GM12864 (cell line): ENCODE measurements around the gene ALK.

Source experiments
- DNase-seq: peaks from one replicate; pipeline ENCODE4 v3.0.0-alpha.2; 2011; ENCODE audit warnings: low read depth
- H3K4me3 ChIP-seq: 2 replicates; pipeline ENCODE4 v1.5.1; 2011; ENCODE audit warnings: mild to moderate bottlenecking, low read depth, low read length, control low read depth
- CTCF ChIP-seq: IDR thresholded peaks from 2 replicates; pipeline ENCODE4 v1.5.1; 2011; ENCODE audit warnings: low read depth, mild to moderate bottlenecking, moderate library complexity, low read length, control low read depth, inconsistent platforms; ENCODE audit errors: missing control alignments

Gene ALK

GRCh38 chr2:29591600-29591999 lies 329.8 kb downstream of the ALK start:
- no peak overlapping the region for H3K4me3 ChIP-seq
- DNase-seq, result no peak
- no peak for TF ChIP-seq CTCF

- H3K4me3 ChIP-seq, result no peak overlapping the region
- TF ChIP-seq CTCF, result no peak
- no peak for DNase-seq
These were observed 331.2 kb downstream of the ALK start for GRCh38 chr2:29590211-29590610.

GRCh38 chr2:29589440-29590103 lies 331.8 kb downstream of the ALK start:
- TF ChIP-seq CTCF, result no peak
- no peak overlapping the region for H3K4me3 ChIP-seq
- no peak for DNase-seq

- no peak for TF ChIP-seq CTCF
- no peak overlapping the region for H3K4me3 ChIP-seq
These were observed 333.8 kb downstream of the ALK start for GRCh38 chr2:29587402-29588190.

GRCh38 chr2:29586919-29587318 lies 334.5 kb downstream of the ALK start:
- no peak for TF ChIP-seq CTCF
- no peak for DNase-seq
- H3K4me3 ChIP-seq, result no peak overlapping the region

More at GRCh38 chr2:29587402-29588190, 333.8 kb downstream of the ALK start:
- no peak for DNase-seq

- no peak for DNase-seq
- no peak overlapping the region for H3K4me3 ChIP-seq
- TF ChIP-seq CTCF, result no peak
These were observed 337.7 kb downstream of the ALK start for GRCh38 chr2:29583548-29584156.
